Spleen (tissue), 7 donors: Measurements from ENCODE around the gene INPP1.

Experiments used
- CTCF ChIP-seq, 11 experiments: fragments of 200-600 bp in 7 of 11; fragments of 450-650 bp in 4 of 11; sonication (generic) in 4 of 11; IDR thresholded peaks in 8 of 11; conservative IDR thresholded peaks in 3 of 11; 1 replicate in 7 of 11; 2 replicates in 4 of 11; pipeline versions ENCODE4 v1.4.0 to v1.8.0; 2016 to 2021; ENCODE audit warnings: antibody characterized with exemption in 11 of 11, inconsistent platforms in 4 of 11, mild to moderate bottlenecking in 1 of 11
- POLR2AphosphoS5 ChIP-seq, 3 donors: sonication (generic); formaldehyde crosslinking; IDR thresholded peaks; one replicate each; pipeline ENCODE4 v1.5.1; 2017; ENCODE audit warnings: antibody characterized with exemption in 3 of 3
- donor health status: DM: no; HTN: no; CAD: no; lungs with moderate emphysema.
- donor health status: DM: no; HTN: no; CAD: no.
- donor health status: DM: no; HTN: no; CAD: no.

GRCh38 chr2:190336420-190336819 lies 7.0 kb upstream of the INPP1 start:
- TF ChIP-seq POLR2AphosphoS5 (IDR thresholded peaks at IDR 0.05) = no peak
- no peak for TF ChIP-seq CTCF (IDR thresholded peaks at IDR 0.05 in 8 of 11, conservative IDR thresholded peaks at IDR 0.05 in 3 of 11)
